ENCODE measurements around the gene DPP10. TPM values are rescaled to one million over a fixed set of nuclear protein-coding genes. Genes with fewer than 3 reads are reported as not detected.
A peak's percentile ranks its signal among the peaks of the same experiment; 100 is the strongest.

DPP10 gene
- polyA plus RNA-seq, 1 donor = 17.1 TPM

DNA sequence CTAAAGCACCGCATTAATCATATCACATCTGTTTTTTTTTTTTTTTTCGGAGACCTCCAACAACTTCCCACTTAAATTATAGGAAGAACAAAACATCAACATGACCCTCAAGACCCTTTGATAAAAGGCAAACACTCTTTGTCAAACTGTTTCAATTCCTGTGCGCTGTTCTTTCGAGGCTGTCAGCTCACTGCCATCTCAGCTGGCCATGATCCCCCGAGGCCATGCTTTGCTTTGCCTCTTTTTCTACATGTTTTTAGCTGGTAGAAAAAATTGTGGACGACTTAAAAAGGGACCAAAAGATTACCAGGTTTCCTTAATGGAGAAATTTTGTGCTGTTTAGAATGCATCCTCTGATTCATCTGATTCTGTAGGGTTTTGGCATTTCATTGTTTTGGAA is 138.2 kb downstream of the DPP10 start:
- no peak for DNase-seq

GRCh38 chr2:114598329-114598728 is 155.9 kb downstream of the DPP10 start:
- no peak for DNase-seq

DNA sequence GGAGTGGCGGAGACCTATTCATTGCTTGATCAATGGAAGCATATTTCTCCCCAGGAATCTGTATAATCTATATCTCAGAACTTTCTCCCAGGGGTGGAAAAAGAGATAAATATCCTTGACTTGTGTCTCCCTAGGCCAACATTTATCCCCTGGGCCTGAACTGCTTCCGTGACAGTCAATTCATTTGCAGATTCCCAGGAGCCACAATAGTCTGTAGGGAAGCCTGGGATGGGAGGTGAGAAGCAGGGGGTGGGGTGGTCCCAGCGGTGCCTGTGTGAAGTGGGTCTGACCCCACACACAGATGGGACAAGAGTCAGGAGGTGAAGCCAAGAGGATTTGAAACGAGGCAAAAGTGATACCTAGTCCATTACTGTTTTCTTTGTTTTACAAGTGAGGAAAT is 166.8 kb downstream of the DPP10 start:
- DNase-seq = no peak

- no peak for DNase-seq
These were observed 167.4 kb downstream of the DPP10 start for GRCh38 chr2:114609801-114610200.

DNA sequence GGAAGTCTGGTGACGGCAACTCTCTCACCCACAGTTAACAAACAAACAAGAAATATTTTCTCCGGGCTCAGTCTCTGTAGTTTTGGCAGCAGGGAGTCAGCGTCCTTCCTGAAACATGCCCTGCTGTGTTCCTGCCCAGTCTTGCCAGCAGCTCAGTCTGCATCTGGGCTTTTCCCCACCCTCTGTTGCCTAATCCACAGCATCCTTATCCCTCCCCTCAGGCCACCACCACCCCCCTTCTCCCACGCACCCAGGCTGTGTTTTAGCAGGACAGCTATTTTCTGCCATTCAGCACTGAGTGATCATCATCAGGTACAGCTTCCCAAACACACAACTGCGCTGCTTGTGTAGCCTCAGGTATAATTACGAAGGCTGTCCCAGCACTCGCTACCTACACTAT is 168.2 kb downstream of the DPP10 start:
- DNase-seq = no peak

DNA sequence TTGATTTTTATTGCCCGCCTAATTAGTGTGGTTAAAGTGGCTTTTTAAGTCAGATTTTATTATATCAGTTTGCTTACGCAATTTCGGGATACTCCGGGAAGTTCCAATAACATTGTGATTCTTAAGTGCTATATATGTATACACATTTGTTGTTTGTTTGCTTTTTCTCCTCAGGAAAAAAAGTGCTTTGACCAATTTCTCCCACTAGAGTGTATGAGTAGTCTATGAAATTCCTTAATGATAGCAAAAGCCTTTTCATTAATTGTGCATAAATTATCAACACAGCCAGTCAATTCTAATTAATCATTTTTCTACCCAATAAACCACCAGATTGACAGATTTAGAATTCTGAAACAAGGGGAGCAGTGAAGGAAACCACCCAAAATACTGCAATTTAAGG is 172.2 kb downstream of the DPP10 start:
- DNase-seq = no peak

- DNase-seq = no peak
These were observed 186.0 kb downstream of the DPP10 start for GRCh38 chr2:114628481-114628880.

GRCh38 chr2:114631146-114631545 is 188.7 kb downstream of the DPP10 start:
- no peak for DNase-seq

DNA sequence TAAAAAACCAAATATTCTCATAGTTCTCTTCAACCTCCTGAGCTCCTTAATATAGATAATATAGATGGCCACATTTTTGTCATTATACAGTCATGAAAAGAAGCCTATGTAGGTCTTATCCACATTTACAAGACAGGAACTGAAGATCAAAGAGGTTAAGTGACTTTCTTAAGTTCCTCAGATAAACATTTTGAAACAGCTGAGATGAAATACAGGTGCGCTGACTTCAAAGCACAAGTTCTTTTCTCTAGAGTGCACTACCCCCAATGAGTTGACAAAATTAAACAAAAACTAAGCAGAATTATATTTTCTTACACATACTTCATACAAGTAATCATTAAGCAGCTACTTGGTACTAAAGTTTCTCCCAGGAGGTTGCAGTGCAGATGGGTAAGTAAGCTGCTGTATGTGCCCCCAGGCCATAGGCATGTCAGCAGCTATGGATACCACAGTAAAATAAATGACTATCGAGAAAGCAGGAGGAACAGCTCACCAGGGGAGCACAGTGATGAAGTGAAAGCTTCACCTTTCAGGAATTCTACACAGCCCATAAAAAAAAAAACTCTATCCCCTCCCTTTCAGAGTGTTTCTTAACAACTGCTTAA is 199.8 kb downstream of the DPP10 start:
- no peak for DNase-seq

- DNase-seq = no peak
These were observed 200.6 kb downstream of the DPP10 start for GRCh38 chr2:114642988-114643553.

DNA sequence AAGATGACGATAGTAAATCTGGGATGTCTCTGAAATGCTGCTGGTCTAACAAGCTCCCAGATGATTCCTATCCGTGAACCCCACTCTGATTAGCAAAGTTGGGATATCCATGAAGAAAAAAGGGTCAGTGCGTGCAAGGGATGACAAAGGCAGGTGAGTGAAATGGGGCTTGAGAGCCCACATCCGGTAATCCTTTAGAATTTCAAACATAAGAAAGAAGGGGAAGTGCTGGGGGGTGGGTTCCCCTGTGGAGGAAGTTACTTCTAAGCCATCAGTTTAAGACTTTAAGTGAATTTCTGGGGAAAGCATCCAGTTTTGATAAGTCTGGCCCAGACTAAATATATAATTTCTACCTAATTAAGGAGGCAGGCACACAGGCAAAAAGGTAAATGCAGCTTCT is 209.5 kb downstream of the DPP10 start:
- DNase-seq = no peak

DNA sequence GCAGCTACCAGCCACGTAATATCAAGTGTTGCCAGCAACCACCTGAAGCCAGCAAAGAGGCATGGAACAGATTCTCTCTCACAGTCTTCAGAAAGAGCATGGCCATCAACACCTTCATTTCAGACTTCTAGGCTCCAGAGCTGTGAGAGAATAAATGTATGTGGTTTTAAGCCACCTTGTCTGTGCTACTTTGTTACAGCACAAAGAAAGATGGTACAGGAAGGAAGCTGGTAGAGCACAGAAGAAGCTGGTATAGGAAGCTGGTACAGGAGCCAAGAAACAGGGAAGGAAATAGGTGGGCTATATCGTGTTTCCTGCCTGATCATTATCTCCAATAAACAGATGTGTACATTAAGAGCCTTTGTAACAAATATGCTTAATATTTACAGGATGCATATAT is 217.4 kb downstream of the DPP10 start:
- no peak for DNase-seq

- DNase-seq = peak; percentile 36
These were observed 219.8 kb downstream of the DPP10 start for GRCh38 chr2:114661971-114662939.

DNA sequence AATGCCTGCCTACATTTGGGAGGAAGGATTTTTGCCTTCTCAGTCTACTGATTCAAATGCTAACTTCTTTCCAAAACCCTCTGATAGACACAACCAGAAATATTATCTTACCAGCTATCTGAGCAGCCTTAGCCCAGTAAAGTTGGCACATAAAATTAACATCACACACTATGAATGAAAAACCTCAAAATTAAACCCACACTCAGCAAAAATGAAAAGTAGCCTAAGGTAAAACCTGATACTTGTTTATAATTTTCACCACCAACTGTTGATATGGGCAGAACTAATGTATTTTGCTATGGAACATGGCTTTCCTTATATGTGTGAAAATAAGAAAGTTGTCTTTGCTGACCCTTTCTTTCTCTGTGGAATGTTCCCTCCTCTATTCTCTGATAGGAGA is 226.0 kb downstream of the DPP10 start:
- no peak for DNase-seq

- no peak for DNase-seq
These were observed 240.8 kb downstream of the DPP10 start for GRCh38 chr2:114683251-114683650.

- DNase-seq = no peak
These were observed 242.0 kb downstream of the DPP10 start for GRCh38 chr2:114684403-114684802.

- no peak for DNase-seq
These were observed 242.7 kb downstream of the DPP10 start for GRCh38 chr2:114685102-114685501.

DNA sequence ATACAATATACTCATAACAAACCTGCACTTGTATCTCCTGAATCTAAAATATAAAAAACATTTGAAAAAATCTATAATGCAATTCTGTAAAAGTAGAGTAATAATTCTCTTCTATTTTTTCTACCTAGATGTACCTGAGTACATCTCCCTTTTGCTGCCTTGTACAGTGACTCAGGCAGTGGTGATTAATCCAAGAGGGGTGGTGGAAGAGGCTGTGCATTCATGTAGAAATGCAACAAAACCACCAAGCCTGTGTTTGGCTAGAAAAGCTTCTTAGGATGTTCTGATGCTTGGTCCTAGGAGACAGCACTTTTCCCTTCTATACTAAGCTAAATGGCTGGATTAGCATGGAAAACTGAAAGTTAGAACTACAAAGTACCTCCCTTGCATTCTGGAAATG is 245.8 kb downstream of the DPP10 start:
- no peak for DNase-seq

DNA sequence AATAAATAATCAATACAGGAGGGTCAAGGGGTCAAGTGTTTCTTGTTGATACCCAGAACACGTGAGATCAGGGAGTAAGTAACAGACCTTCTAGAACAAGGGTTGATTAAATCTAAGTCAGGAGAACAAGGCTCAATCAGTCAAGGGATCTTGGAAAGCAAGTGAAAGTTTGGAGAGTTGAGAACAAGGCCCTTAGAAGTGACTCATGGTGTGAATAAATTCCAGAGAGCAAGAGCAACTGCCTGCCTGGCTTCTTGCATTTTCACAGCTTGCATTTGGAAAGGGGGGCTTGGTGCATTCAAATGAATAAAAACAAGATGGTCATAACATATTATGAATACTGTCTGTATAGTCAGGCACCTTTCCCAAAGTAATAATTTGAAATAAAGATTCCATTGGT is 256.1 kb downstream of the DPP10 start:
- DNase-seq = no peak

DNA sequence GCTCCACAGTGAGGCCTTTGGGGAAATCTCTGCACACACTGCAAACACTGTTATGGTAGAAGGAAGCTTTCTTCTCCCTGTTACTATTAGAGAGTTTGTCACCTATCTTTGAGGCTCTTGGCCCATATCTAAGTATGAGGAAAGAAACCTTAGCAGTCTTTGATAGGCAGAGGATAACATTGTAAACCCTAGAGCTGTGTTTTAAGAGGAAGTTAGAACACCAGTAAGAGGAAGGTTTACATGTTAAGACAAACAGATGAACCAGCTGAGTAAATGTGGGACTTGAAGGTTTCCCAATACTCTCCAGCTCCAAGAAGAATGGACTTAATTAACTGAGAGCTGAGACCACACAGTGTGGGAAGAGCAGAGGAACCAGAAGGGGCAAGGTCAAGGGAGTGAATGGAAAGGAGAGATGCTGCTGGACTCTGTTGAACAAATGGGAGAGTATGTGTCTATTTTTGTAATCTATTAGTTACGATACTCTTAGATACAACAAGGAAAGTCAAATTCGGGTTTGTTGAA is 257.0 kb downstream of the DPP10 start:
- no peak for DNase-seq

DNA sequence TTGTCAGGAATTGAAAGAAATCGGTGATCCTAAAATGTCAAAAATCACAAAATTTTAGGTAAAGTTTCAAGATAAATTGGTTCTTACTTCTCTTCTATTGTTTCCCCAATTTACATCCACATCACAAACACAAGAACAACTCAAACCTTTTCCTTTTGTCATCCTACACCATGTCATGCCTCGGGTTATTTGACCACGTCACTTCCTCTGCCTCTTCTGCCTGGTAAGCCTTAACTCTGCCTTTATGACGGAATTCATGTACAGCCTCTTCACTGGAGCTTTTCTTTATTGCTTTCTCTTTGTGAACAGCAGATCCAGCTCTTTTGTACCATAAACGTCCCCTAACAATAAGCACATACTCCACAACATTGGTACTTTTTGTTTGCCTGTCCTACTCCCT is 258.0 kb downstream of the DPP10 start:
- no peak for DNase-seq

DNA sequence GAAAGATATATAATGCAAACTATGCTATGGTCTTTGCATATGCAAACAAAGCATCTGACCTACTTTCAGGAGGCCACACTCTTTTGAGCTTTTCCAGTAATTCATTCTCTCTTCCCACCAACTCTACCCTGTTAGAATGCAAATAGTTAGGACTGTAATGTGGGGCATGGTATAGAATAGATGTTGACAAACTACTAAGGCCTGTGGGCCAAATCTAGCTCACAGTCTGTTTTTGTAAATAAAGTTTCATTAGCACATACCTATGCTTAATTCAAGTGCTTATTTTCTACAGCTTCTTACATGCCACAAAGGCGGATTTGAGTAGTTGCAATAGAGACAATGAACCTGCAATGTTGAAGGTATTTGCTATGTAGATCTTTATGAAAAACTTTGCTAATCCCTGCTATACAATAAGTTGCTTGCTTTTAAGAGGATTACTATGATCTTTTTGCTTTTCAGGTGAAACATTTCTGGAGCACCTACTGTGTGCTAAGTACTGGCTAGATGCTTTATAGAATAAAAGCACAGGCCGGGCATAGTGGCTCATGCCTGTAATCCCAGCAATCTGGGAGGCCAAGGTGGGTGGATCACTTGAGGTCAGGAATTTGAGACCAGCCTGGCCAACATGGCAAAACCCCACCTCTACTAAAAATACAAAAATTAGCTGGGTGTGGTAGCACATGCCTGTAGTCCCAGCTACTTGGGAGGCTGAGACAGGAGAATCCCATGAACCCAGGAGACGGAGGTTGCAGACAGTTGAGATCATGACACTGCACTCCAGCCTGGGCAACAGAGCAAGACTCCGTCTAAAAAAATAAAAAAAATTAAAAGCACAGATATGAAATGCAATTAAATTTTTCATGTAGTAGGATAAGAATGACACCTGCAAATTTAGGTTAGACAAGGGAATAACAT is 267.8 kb downstream of the DPP10 start:
- no peak for DNase-seq
